Stimulated activated CD4-positive, alpha-beta T cell treated with anti-CD3 and anti-CD28 coated beads, Interleukin-4, amount 100 ng/mL, for 4 hours (primary cell): ENCODE results near the gene AUTS2.

Experiments
- DNase-seq, 2 experiments: peaks; one replicate each; pipeline ENCODE4 v3.0.0-alpha.2; 2020

The AUTS2 gene

GRCh38 chr7:69825113-69825972 is 227.1 kb downstream of the AUTS2 start:
- DNase-seq: no peak

DNA sequence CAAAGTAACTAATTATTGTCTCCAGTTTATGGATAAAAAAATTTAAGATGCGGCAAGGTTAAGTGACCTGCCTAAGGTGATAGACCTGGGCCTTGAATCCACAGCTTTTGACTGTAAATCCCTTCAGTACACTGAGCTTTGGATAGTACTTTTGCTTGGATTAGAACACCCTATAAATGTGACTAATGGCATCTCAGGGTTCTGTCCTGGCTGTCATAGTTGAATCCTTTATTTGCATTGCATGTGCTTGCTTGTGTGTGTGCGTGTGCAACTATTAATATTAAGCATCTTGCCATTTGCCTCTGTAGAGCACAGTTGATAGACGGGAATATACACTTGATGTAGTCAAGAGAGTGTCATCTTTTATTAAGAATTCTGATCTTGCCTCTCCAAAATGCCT is 228.0 kb downstream of the AUTS2 start:
- DNase-seq: no peak

DNA sequence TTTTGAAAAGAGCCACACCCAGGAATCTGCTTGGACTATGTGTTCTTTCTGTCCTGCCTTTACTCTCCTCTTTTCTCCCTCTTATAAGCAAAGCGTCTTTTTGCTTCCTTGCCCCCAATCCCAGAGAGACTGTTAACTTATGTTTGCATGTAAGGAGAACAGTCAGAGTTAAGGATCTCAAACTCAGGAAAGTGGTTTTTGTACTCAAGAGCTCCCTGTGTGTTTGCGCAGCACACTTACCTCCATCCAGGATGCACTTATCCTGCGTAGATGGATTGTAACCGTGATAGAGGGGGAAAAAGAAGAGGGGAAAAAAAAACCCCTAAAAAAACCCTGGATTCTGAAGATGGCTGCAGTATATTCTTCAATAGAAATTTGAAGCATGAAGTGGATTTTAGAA is 228.9 kb downstream of the AUTS2 start:
- DNase-seq: no peak

GRCh38 chr7:69827558-69827957 is 229.3 kb downstream of the AUTS2 start:
- no peak for DNase-seq

- DNase-seq: no peak
Observed at GRCh38 chr7:69832356-69832755, 234.1 kb downstream of the AUTS2 start.

DNA sequence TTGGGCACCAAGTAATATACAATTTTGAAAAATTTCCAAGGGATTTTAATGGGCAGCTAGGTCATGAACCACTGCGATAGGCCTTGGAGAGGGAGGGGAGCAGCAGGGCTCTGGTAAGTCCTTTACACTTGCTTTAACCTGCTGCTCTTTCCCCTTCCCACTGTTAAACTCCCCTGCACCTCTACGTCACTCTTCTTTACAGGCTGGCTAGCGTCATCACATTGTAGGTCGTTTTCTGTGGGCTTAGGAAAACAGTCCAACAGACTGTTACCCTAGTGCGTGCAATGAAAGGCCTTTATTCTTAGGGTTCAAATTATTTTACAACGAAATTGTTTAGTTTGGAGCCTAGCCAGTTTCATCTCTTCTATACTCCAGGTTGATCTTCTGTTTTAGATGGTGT is 235.7 kb downstream of the AUTS2 start:
- DNase-seq: no peak

DNA sequence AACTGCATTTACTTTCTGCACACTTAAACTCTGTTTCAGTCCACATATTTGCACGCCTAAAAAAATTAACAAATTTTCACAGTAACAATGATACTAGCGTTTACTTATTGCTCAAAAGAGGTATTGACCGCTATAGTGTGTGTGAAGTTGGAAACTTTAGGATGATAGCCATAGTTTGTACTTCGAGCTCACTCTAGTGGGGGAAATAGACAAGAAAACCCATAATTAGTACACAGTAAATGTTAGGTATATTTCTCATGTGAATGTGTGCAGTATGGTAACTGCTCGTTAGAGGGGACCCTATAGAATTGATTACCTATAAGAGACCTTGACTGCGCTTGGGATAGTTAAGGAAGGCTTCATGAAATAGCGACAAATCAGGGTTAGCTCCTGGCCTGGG is 238.4 kb downstream of the AUTS2 start:
- no peak for DNase-seq

DNA sequence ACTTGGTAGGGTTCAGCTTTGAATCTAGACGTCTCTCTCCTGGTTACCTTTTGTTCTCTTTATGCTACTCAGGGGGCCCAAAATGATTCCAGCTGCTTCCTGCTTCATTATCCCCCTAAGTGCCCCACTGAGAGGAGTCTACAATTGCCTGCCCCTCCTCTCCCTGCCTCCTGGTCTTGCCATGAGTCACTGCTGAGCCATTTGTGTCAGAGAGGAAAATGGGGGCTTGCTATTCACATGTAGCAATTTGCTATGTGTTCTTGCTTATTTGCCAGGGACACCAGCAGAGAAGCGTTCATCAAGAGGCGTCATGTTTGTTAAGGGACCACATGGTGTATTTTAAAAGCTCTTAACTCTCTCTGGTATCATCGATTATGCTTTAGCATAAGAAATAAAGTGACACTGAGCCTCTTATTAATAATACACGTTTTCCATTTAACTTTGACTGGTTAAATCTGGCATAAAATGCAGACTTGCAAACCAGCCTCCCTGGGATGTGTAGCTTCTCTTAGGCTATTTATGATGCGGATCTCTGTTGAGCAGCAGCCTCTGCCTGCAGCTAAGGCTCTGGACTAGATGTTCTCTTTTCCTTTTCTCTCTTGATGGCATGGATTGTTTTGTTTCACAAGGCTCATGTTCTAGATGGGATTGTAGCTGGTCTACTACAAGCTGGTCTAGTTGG is 239.3 kb downstream of the AUTS2 start:
- no peak for DNase-seq

GRCh38 chr7:69839782-69840181 is 241.5 kb downstream of the AUTS2 start:
- DNase-seq: no peak

DNA sequence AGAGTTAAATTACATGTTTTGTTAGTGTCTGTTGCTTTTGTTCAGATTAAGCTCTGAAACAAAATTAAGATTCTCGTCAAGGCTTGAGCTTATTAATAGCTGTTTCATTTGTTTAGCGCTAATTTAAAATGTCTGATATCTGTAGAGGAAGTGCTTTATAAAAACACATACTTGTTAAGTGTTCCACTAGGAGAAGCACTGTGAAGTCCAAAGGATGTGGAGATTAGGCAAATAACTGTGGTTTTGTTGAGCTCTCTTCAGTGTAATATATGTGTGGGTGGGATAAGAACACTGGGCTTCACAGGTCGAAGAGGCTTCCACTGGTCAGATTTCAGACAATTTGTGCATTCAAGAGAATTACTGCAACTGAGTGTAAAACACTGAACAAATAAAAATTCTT is 242.0 kb downstream of the AUTS2 start:
- DNase-seq: no peak

GRCh38 chr7:69843653-69844052 is 245.4 kb downstream of the AUTS2 start:
- DNase-seq: no peak

- no peak for DNase-seq
Observed at GRCh38 chr7:69844264-69844868, 246.1 kb downstream of the AUTS2 start.

- no peak for DNase-seq
Observed at GRCh38 chr7:69845721-69846495, 247.6 kb downstream of the AUTS2 start.

DNA sequence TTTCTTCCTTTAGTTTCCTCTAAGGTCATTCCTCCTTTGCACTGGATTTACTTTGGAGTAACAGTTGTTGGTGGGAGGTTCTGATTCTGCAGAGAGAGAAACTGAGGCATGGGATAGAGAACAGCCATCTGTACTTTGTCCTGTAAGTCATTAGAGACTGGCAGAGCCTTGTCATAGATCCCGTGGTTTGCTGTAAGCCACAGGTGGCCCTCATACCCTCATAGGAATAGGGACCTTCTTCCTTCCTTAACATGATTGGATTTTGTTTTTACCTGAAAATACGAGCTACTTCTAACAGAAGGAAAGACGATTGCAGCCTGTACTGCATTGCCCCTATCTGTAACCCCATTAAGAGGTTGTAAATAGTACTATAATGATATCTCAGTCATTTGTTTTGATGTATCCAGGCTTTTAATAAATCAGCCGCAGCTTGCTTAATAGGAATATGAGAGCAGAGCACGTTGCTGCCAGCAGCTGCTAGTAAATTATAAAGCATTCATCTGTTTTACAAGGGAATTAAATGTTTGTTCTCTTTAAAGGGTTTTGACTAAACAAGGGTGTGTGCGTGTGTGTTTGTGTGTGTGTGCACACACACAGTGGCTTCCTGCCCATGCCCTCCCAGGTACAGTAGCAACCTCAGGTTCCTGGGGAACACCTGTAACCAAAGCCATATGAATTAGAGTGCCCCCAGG is 249.8 kb downstream of the AUTS2 start:
- no peak for DNase-seq

DNA sequence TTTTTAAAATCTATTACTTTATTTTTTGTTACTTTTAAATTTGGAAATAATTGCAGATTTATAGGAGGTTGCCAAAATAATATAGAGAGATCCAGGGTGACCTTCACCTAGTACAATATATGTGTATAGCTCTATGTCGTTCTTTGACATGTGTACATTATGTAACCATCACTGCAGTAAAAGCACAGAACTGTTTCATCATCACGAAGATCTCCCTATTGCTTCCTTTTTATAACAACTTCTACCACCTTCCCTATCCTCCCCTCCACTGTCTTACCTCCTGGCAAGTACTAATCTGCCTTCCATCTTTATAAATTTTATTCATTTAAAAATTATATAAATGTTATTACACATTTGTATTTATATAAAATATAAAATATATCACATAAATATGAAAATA is 251.0 kb downstream of the AUTS2 start:
- no peak for DNase-seq

DNA sequence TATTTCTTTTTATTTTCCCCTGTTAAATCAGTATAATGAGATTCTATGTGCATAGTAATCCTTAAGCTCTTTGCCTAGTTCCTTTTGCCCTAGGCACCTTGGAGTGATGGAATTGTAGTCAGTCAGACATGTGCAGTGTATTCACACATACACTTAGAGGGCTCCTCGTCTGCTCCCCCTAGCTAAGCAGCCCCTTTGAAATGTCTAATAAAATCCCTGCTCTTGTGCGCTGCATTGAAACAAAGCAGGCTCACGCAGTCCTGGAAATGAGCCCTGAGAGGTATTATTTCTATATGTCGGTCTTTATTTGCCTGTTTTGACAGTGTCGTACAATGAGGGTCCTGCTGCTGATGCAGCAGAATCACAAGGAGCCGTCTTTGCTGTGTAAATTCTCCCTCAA is 258.7 kb downstream of the AUTS2 start:
- DNase-seq: no peak

DNA sequence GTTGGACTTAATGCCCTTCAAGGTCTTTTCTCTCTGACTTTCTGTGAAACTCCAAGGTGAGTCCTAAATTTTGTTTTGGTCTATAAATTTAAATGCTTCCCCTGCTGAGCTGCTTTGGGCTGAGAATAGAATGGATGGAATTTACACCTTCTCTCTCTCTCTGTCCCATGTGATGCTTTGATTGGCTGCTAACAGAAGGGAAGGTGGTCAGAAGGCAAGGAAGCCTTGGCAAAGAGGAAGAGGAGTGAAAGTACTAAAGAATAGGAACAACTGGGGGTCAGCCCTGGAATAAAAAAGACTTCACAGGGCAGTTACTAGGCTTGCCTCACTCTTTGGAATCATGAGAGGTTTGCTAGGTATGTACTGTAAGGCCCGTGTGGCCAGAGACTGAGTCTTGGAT is 260.2 kb downstream of the AUTS2 start:
- DNase-seq: no peak

DNA sequence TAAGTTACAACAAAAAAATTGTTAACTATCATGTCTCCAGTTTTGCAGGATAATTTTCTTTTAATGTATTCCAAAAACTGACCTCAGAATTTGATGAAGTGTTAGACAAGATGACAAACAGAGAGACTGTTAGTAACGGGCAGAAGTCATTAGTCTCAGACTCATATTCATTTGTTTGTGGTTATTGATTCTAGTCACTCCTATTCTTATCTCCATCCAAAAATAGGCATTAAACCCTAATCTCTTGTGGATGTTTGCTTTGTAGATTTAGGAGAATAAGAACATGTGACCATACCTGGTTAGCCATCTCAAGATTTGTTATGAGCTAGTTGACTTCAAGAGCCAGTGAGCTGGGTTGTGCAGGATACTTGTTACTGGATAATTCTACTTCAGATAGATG is 261.1 kb downstream of the AUTS2 start:
- no peak for DNase-seq

DNA sequence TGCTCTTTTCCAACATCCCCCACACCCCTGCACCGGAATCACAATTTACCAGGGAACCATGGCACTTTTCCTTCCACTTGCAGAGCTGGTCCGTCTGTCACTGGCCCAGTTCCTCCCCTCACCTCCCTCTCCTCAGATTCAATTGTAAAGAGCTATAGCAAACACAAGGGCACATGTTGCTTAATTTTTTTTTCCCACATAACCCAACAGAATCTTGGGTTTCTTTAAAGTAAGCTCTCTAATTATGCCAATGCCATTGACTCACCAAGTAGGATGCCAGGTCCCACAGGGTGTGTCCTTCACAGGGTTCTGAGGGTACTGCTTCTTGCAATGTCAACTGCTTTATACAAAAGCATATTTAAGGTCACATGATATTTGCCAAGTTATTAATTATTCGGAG is 262.2 kb downstream of the AUTS2 start:
- DNase-seq: no peak

- DNase-seq: no peak
Observed at GRCh38 chr7:69860941-69861622, 262.8 kb downstream of the AUTS2 start.

GRCh38 chr7:69862413-69863064 is 264.3 kb downstream of the AUTS2 start:
- no peak for DNase-seq

DNA sequence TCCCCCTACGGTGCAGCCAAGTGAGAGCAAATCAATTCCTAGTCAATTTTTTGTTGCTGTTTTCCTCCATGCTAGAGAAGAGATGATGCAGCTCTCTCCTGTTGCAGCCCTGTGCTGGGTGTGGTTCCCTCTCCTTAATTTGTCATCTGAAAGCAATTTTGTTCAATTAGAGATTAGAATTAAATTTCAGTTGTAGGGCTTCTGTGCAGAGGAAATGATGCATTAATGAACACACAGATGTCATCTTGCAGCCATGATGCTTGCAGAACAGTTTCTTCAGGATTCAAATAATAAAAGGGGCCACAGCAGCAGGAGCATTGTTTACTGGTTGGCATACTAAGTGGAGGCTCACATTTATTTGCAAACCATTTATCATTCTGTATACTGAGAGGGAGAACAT is 266.0 kb downstream of the AUTS2 start:
- no peak for DNase-seq
